Astrocyte of the hippocampus (primary cell): ENCODE measurements around the gene RNU7-1.
"Not testable (repeated sequence)": the region's sequence is repeated elsewhere in the genome, so short reads cannot be mapped to it uniquely, and the experiment has no call there.

ENCODE experiments used
- DNase-seq: peaks from one replicate; pipeline ENCODE4 v3.0.0; 2011; ENCODE audit warnings: low read depth, low spot score

Gene RNU7-1

GRCh38 chr12:6943722-6944380 lies at the start of gene RNU7-1, which contains the start of gene C12orf57:
Gene RNU7-1, plus strand, starts transcription at chr12:6943816.
Gene C12orf57, plus strand, starts transcription at chr12:6944022. Its CDS starts 100 bp downstream, at chr12:6944122.
- DNase-seq: peak; percentile 90

GRCh38 chr12:6894321-6894720 lies 49.3 kb upstream of the RNU7-1 start:
- no peak for DNase-seq

- no peak for DNase-seq
Observed at GRCh38 chr12:6896846-6897435, 46.7 kb upstream of the RNU7-1 start.

- DNase-seq: no peak
Observed at GRCh38 chr12:6899427-6899826, 44.2 kb upstream of the RNU7-1 start.

- peak; percentile 92 for DNase-seq
Observed at GRCh38 chr12:6899837-6900519, 43.6 kb upstream of the RNU7-1 start.

- no peak for DNase-seq
Observed at GRCh38 chr12:6902448-6902847, 41.2 kb upstream of the RNU7-1 start.

GRCh38 chr12:6903722-6904121 lies 39.9 kb upstream of the RNU7-1 start:
- no peak for DNase-seq

- DNase-seq: peak; percentile 98
Observed at GRCh38 chr12:6904280-6905276, 39.0 kb upstream of the RNU7-1 start, which contains the start of gene LRRC23. Gene LRRC23, plus strand, starts transcription at chr12:6904822. Its CDS starts 812 bp downstream, at chr12:6905634.

GRCh38 chr12:6905414-6906040 lies 38.1 kb upstream of the RNU7-1 start:
- no peak for DNase-seq

GRCh38 chr12:6908141-6908540 lies 35.5 kb upstream of the RNU7-1 start:
- DNase-seq: not testable (repeated sequence)

- no peak for DNase-seq
Observed at GRCh38 chr12:6909421-6910145, 34.0 kb upstream of the RNU7-1 start.

GRCh38 chr12:6912164-6912935 lies 31.3 kb upstream of the RNU7-1 start:
- no peak for DNase-seq

- peak; percentile 82 for DNase-seq
Observed at GRCh38 chr12:6914246-6914946, 29.2 kb upstream of the RNU7-1 start, which contains the start of gene ENO2. Gene ENO2, plus strand, starts transcription at chr12:6914580. Its CDS starts 1,253 bp downstream, at chr12:6915833.

- DNase-seq: no peak
Observed at GRCh38 chr12:6914947-6915788, 28.4 kb upstream of the RNU7-1 start.

- DNase-seq: no peak
Observed at GRCh38 chr12:6915789-6916285, 27.8 kb upstream of the RNU7-1 start.

- no peak for DNase-seq
Observed at GRCh38 chr12:6916426-6917200, 27.0 kb upstream of the RNU7-1 start.
